ENCODE measurements around the gene ZNF592. TPM values are rescaled to one million over a fixed set of nuclear protein-coding genes. Genes with fewer than 3 reads are reported as not detected.
A peak's percentile ranks its signal among the peaks of the same experiment; 100 is the strongest.
"Not testable (repeated sequence)": the region's sequence is repeated elsewhere in the genome, so short reads cannot be mapped to it uniquely, and the experiment has no call there.

Gene ZNF592
- total RNA-seq, 1 donor from 2014 or later, result 19.0 TPM

- H3K27ac ChIP-seq (replicated peaks), result no peak overlapping the region
- H3K4me1 ChIP-seq, result peaks cover 11% of the 10 kb centered on the region
- H3K9me3 ChIP-seq (replicated peaks), result no peaks in the 10 kb centered on the region
- TF ChIP-seq CTCF (IDR thresholded peaks at IDR 0.05; ENCODE audit: borderline replicate concordance), result no peak
- no peaks in the 10 kb centered on the region for H3K36me3 ChIP-seq
- no peak for DNase-seq
- intact Hi-C loops (cut with micrococcal nuclease), result no loop called here
- no peak overlapping the region for H3K4me3 ChIP-seq
- no peaks in the 10 kb centered on the region for H3K27me3 ChIP-seq (ENCODE audit: low read depth)
These were observed 25.8 kb upstream of the ZNF592 start for GRCh38 chr15:84722628-84723027.

- no peak overlapping the region for H3K4me3 ChIP-seq
- no peaks in the 10 kb centered on the region for H3K27me3 ChIP-seq (ENCODE audit: low read depth)
- TF ChIP-seq CTCF (IDR thresholded peaks at IDR 0.05; ENCODE audit: borderline replicate concordance), result no peak
- H3K4me1 ChIP-seq, result peaks cover 11% of the 10 kb centered on the region
- intact Hi-C loops (cut with micrococcal nuclease), result no loop called here
- DNase-seq, result no peak
- H3K27ac ChIP-seq (replicated peaks), result peak overlapping the region; percentile 79
- no peaks in the 10 kb centered on the region for H3K9me3 ChIP-seq (replicated peaks)
- no peaks in the 10 kb centered on the region for H3K36me3 ChIP-seq
These were observed 23.3 kb upstream of the ZNF592 start for GRCh38 chr15:84725001-84725491.

GRCh38 chr15:84727429-84727828 is 21.0 kb upstream of the ZNF592 start:
- intact Hi-C loops (cut with micrococcal nuclease), result no loop called here

GRCh38 chr15:84731774-84732173 is 16.6 kb upstream of the ZNF592 start:
- Histone ChIP-seq H3K4me1 (no peaks in the 10 kb centered on the region), H3K27ac (replicated peaks) (no peak overlapping the region), H3K9me3 (replicated peaks) (no peaks in the 10 kb centered on the region), H3K4me3 (no peak overlapping the region), H3K36me3 (no peaks in the 10 kb centered on the region), H3K27me3 (ENCODE audit: low read depth) (no peaks in the 10 kb centered on the region)
- TF ChIP-seq CTCF (IDR thresholded peaks at IDR 0.05; ENCODE audit: borderline replicate concordance), result no peak
- intact Hi-C loops (cut with micrococcal nuclease), result no loop called here
- DNase-seq, result no peak

More at GRCh38 chr15:84727429-84727828, 21.0 kb upstream of the ZNF592 start:
- H3K4me3 ChIP-seq, result no peak overlapping the region
- no peaks in the 10 kb centered on the region for H3K27me3 ChIP-seq (ENCODE audit: low read depth)
- no peak for DNase-seq
- TF ChIP-seq CTCF (IDR thresholded peaks at IDR 0.05; ENCODE audit: borderline replicate concordance), result no peak
- H3K9me3 ChIP-seq (replicated peaks), result no peaks in the 10 kb centered on the region
- H3K36me3 ChIP-seq, result no peaks in the 10 kb centered on the region
- no peak overlapping the region for H3K27ac ChIP-seq (replicated peaks)
- H3K4me1 ChIP-seq, result peaks cover 11% of the 10 kb centered on the region

- no peaks in the 10 kb centered on the region for H3K27me3 ChIP-seq (ENCODE audit: low read depth)
- no peak overlapping the region for H3K4me3 ChIP-seq
- H3K27ac ChIP-seq (replicated peaks), result no peak overlapping the region
- no peaks in the 10 kb centered on the region for H3K9me3 ChIP-seq (replicated peaks)
- no peaks in the 10 kb centered on the region for H3K4me1 ChIP-seq
- intact Hi-C loops (cut with micrococcal nuclease), result no loop called here
- no peak for TF ChIP-seq CTCF (IDR thresholded peaks at IDR 0.05; ENCODE audit: borderline replicate concordance)
- DNase-seq, result peak; percentile 25
- no peaks in the 10 kb centered on the region for H3K36me3 ChIP-seq
These were observed 13.5 kb upstream of the ZNF592 start for GRCh38 chr15:84734794-84735479.

GRCh38 chr15:84735480-84736061 is 12.8 kb upstream of the ZNF592 start:
- not testable (repeated sequence) for H3K4me3 ChIP-seq

More at GRCh38 chr15:84735480-84736061, 12.8 kb upstream of the ZNF592 start:
- H3K36me3 ChIP-seq; H3K4me1 ChIP-seq; intact Hi-C loops (cut with micrococcal nuclease); H3K27ac ChIP-seq (replicated peaks); DNase-seq; H3K9me3 ChIP-seq (replicated peaks); H3K27me3 ChIP-seq (ENCODE audit: low read depth): not testable (repeated sequence)

Data from left ventricle myocardium inferior (tissue), 1 donor.